Measurements from ENCODE around the gene DDIT4L. TPM values are rescaled to one million over a fixed set of nuclear protein-coding genes. Genes with fewer than 3 reads are reported as not detected.

DDIT4L gene
- total and polyA plus RNA-seq, 2 of the 8 experiments (the other 6 are each of a cell fraction or from before 2014, with no cell fraction given) = 3.5 to 6.0 TPM

DNA sequence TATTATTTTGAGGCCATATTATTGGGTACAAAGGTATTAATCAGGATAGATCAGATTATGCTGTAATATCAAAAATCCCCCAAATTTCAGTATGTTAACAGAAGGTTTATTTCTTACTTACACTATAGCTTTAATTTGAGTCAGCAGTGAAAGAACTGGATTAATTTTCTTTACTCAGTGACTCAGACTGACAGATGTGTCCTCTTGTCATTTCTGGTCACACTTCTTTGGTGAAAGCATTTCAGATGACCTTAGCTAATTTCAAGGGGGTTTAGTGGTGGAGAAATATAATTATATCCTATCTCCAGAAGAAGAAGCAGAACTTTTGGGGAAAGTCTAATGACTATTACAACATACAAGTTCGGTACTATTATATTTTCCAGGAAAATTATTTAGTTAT, 12.4 kb downstream of the DDIT4L start:
- H2BK5ac ChIP-seq (ENCODE audit: low read depth, low read length) = no peak overlapping the region
- DNase-seq (ENCODE audit: low read depth in 1 of 2, low spot score in 2 of 2) (no peak), FAIRE-seq (no peak)
- H2BK15ac ChIP-seq (ENCODE audit: low read length) = no peak overlapping the region
- no peak overlapping the region for H3K4ac ChIP-seq (replicated peaks; ENCODE audit: insufficient read length, low read depth, low read length)
- no peak overlapping the region for H3K56ac ChIP-seq (replicated peaks; ENCODE audit: insufficient read length, low read depth, low read length)
- no peaks in the 10 kb centered on the region for H3K36me3 ChIP-seq (ENCODE audit: control insufficient read depth in 2 of 4, insufficient read depth in 4 of 4, low read length in 3 of 4)
- no peaks in the 10 kb centered on the region for H3K27me3 ChIP-seq (replicated peaks in 1 of 4; ENCODE audit: control insufficient read depth in 3 of 4, extremely low read depth in 1 of 4, insufficient read depth in 3 of 4, low read length in 3 of 4)
- H3K23ac ChIP-seq (ENCODE audit: insufficient read length) = no peak overlapping the region
- no peak overlapping the region for H2BK12ac ChIP-seq (ENCODE audit: low read depth, low read length)
- H2BK120ac ChIP-seq (replicated peaks; ENCODE audit: low read depth, low read length) = no peak overlapping the region
- no peak overlapping the region for H3K4me3 ChIP-seq (ENCODE audit: extremely low read depth in 1 of 4, insufficient read depth in 2 of 4, low read depth in 3 of 4, low read length in 4 of 4)
- H4K8ac ChIP-seq (ENCODE audit: extremely low read depth, insufficient read depth, low read length) = no peak overlapping the region
- CTCF ChIA-PET (ENCODE audit: partially characterized antibody) = no interaction called here
- H3K4me1 ChIP-seq (replicated peaks in 1 of 4; ENCODE audit: control insufficient read depth in 3 of 4, insufficient read depth in 4 of 4, low read length in 3 of 4) = no peaks in the 10 kb centered on the region
- H3K4me2 ChIP-seq (ENCODE audit: insufficient read depth in 1 of 2, low read depth in 2 of 2, low read length in 2 of 2) = no peak overlapping the region
- no peaks in the 10 kb centered on the region for H4K20me1 ChIP-seq (replicated peaks in 1 of 2; ENCODE audit: control insufficient read depth in 1 of 2, insufficient read depth in 2 of 2, low read length in 2 of 2)
- H3K79me1 ChIP-seq (ENCODE audit: low read depth, low read length) = no peaks in the 10 kb centered on the region
- H3K18ac ChIP-seq (ENCODE audit: extremely low read depth, low read length) = no peak overlapping the region
- no peak overlapping the region for H4K91ac ChIP-seq (replicated peaks; ENCODE audit: insufficient read length, low read length)
- WGBS, 2 experiments (ENCODE audit: extremely low coverage in 1 of 2, insufficient coverage in 1 of 2, insufficient read length in 1 of 2, insufficient replicate concordance in 2 of 2, low coverage in 1 of 2, low lambda C conversion rate in 2 of 2, missing lambda C conversion rate in 1 of 2) = 95% methylated on average over 1 of the region's 1 CpG; no CpG with 5 or more reads in 1 of the 2 experiments
- no peak overlapping the region for H2AK5ac ChIP-seq (ENCODE audit: low read depth, low read length)
- H3K23me2 ChIP-seq (ENCODE audit: low read depth, low read length) = no peaks in the 10 kb centered on the region
- H3K79me2 ChIP-seq (ENCODE audit: control insufficient read depth in 1 of 2, insufficient read depth in 2 of 2, low read length in 2 of 2) = no peaks in the 10 kb centered on the region
- no peak overlapping the region for H3K9ac ChIP-seq (replicated peaks in 1 of 4; ENCODE audit: extremely low read depth in 1 of 4, low read depth in 3 of 4, low read length in 3 of 4)
- no peak overlapping the region for H2AFZ ChIP-seq (ENCODE audit: low read length)
- no peak overlapping the region for H2BK20ac ChIP-seq (ENCODE audit: low read length)
- POLR2A ChIA-PET (ENCODE audit: partially characterized antibody) = no interaction called here
- no peaks in the 10 kb centered on the region for H3K9me3 ChIP-seq (ENCODE audit: insufficient read depth in 2 of 2, low read depth in 1 of 2, low read length in 1 of 2)
- no peak overlapping the region for H3K14ac ChIP-seq (ENCODE audit: insufficient read length)
- H3K27ac ChIP-seq (ENCODE audit: low read depth, low read length) = no peak overlapping the region
- no peak overlapping the region for H4K5ac ChIP-seq (ENCODE audit: insufficient read length, low read depth, low read length)
- no peak for TF ChIP-seq CHD1 (IDR thresholded peaks at IDR 0.05; ENCODE audit: low read depth, low read length)
- TF ChIP-seq PHF8 (conservative IDR thresholded peaks at IDR 0.05; ENCODE audit: low read depth, low read length) = no peak
- no peak for TF ChIP-seq GTF2F1 (IDR thresholded peaks at IDR 0.05; ENCODE audit: borderline replicate concordance, low read depth, low read length)
- no peak for TF ChIP-seq CEBPB (IDR thresholded peaks at IDR 0.05; ENCODE audit: low read depth, low read length)
- no peak for TF ChIP-seq MAFK (IDR thresholded peaks at IDR 0.05; ENCODE audit: low read depth, low read length)
- TF ChIP-seq SRF (IDR thresholded peaks at IDR 0.05; ENCODE audit: low read depth, low read length) = no peak
- TF ChIP-seq NRF1 (IDR thresholded peaks at IDR 0.05; ENCODE audit: low read depth, low read length) = no peak
- TF ChIP-seq RBBP5 (IDR thresholded peaks at IDR 0.05; ENCODE audit: borderline replicate concordance, low read depth, low read length) = no peak
- no peak for TF ChIP-seq KDM1A (IDR thresholded peaks at IDR 0.05; ENCODE audit: borderline replicate concordance, low read length)
- no peak for TF ChIP-seq RNF2 (IDR thresholded peaks at IDR 0.05; ENCODE audit: borderline replicate concordance, low read depth, low read length, missing control alignments, poor library complexity, severe bottlenecking)
- TF ChIP-seq SP2 (IDR thresholded peaks at IDR 0.05; ENCODE audit: low read length) = no peak
- no peak for TF ChIP-seq SIN3A (conservative IDR thresholded peaks at IDR 0.05 in 1 of 2, IDR thresholded peaks at IDR 0.05 in 1 of 2; ENCODE audit: low read depth in 1 of 2, low read length in 2 of 2)
- no peak for TF ChIP-seq FOSL1 (IDR thresholded peaks at IDR 0.05; ENCODE audit: insufficient read depth, low read depth, low read length)
- no peak for TF ChIP-seq CHD2 (IDR thresholded peaks at IDR 0.05; ENCODE audit: low read length)
- no peak for TF ChIP-seq RXRA (IDR thresholded peaks at IDR 0.05; ENCODE audit: insufficient read depth, low read depth, low read length)
- TF ChIP-seq CREB1 (IDR thresholded peaks at IDR 0.05) = no peak
